Measurements from ENCODE around the gene KCNQ1.

The KCNQ1 gene

DNA sequence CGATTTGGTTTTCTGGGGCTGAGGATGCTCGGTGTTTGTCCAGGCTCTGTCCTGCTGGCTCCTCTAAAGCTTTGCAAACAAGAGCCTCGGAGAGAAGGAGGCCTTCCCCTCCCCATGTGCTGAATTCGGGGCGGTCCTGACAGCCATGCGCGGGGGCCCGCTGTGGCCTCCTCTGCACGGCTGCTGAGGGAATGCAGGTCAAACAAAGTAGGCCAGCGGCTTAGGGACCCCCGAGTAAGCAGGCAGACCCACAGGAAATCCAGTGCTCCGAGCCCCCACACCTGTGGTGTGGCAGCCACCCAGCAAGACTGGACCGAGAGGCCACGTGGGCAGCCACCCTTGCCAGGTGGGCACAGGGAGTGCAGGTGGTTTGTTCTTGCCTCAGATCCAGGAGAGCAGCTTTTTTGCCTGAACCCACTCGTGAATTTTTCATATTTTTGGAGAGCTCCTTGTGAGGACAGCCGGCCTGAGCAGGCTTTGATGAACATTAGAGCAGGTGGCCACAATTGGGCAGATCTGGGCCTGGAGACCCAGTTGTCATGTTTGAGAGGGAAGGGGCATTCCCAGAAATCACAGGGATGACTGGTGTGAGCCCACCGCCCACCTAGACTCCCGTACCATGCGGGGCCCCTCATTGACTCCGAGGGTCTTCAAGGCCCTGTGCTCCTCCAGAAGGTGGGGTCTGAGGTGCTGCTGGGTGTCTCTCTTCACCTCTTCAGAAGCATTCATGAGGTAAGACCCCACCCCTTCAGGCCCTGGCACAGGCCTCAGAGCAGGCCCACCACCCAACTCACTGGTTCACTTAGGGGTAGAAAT is 298.0 kb downstream of the KCNQ1 start:
- no peak for DNase-seq

DNA sequence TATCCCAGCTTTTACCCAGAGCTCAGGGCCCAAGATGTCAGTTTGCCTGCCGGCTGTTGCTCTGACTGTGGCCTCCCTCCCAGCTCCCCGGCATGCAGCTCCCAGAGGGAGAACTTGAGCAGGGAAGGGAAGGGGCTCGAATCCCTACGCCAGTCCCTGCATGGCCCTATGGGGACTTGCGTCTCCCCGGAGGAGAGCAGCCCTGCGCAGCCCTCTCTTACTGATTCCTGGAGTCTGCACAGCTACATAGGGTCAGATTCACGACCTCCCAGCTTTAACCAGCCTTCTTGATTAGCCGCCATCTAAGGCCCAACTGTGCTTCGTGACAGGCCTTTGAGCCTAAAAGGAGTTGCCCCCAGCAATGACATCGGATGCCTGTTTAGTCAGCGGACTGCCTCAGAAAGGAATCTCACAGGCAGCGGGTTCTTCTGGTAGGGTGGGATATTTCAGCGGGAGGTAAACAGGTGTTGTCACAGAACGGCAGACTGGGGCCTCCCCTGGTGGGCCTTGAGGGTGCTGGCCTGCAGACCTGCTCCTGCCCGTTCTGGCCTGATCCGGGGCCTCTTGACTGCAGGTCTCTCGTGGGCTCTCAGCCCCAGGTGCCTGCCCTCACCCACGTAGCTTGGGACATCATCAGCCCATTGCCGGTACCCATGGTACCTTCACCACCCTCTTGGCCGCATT is 298.8 kb downstream of the KCNQ1 start:
- DNase-seq: no peak

DNA sequence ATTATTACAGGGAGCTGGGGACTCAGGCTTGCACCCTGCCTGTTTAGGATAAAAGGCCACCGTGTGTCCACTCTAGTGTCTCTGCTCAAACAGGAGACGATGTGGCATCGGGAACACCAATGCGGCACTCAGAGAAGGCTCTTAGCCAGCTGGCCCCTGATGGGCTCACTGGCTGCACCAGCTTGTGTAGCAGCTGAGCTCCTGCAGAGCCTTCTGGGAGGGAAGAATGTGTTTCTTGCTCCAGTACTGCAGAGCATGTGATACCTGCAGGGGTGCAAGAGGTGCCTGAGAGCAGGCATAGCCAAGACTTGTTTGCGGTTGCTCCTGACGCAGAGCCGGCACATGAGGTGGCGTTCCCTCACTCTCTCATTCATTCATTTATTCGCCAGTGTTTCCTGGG is 299.4 kb downstream of the KCNQ1 start:
- DNase-seq: no peak

DNA sequence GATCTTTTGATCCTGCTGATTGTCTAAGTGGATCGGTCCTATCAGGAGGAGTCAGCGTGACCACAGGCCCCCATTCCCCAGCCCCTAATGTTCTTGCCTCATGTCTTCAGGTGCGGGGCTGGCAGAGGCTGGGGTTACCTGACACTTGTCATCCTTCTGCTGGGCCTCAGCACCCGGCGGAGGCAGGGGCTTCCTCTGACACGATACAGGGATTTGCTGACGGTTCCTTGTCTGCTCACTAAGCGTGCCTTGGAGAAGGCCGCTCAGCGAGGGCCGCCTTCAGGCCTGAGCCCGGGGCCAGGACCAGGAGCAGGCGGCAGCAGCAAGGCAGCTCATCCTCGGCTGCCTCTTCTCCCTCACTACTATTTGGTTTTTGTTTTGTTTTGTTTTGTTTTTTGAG is 300.7 kb downstream of the KCNQ1 start:
- no peak for DNase-seq

DNA sequence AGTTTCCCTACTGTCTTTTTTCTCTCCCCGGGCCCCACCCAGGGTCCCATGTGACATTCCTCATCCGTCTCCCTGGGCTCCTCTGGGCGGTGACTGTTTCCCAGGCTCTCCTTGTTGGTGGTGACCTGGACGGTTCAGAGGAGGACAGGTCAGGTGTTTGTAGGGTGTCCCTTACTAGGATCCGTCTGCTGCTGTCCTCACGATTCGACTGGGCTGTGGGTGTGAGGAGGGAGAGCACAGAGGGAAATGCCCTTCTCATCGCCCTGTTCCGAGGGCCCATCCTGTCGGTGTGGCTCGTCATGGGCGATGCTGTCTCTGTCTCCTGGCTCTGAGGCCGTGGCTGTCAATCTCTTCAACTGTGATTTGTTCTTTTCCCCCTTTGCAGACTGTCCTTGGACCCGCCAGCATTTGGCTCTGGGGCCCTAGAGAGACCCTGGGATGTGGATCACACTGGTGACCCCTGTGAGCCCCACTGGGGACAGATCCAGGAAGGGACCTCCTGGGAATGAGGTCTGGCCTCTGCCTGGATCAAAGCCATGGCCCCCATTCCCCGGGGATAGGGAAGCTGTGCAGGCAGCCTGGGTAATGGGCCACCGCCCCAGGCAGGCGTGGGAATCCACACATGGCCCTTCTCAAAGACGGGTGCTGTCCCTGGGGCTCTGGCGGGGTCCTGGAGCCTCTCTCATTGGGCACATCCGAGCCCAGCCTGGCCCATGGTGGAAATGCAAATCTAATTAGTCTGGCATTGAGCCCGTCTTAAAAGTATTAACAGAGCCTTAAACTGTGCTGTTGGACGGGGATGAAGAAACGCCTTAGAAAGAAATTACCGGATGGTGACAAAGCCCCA is 301.8 kb downstream of the KCNQ1 start:
- DNase-seq: no peak

DNA sequence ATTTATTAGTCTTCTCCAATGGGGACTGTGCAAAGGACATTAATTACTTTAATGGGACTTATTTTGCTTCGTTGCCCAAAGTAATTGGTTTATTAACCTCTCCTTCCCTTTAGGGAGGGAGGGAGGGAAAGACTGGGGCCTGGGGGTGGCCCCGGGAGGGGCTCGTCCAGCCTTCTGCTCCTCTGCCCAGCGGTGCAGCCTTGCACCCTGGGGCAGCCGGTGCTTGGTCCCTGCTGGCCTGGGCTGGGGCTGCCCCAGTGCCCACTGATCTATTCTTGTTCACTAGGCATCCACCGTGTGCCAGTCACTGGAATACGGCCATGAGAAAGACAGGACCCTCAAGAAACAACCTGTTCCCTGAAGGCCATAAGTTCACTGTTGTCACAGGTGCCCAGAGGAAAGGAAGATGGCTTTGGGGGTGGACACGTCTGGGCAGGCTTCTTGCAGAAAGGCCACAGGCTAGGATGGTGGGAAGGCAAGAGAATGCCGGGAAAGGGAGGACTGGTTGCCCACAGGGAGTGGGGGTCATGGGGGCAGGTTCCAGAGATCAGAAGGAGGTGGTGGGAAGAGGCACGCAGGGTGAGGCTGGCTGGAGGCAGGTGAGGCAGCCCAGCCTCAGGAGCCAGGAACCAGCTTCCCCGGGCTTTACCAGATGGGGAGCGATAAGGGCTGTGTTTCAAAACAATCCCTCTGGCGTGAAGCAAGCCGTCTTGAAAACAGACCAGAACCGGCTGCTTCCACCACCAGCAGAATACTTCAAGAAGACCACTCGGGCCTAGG is 302.6 kb downstream of the KCNQ1 start:
- no peak for DNase-seq

DNA sequence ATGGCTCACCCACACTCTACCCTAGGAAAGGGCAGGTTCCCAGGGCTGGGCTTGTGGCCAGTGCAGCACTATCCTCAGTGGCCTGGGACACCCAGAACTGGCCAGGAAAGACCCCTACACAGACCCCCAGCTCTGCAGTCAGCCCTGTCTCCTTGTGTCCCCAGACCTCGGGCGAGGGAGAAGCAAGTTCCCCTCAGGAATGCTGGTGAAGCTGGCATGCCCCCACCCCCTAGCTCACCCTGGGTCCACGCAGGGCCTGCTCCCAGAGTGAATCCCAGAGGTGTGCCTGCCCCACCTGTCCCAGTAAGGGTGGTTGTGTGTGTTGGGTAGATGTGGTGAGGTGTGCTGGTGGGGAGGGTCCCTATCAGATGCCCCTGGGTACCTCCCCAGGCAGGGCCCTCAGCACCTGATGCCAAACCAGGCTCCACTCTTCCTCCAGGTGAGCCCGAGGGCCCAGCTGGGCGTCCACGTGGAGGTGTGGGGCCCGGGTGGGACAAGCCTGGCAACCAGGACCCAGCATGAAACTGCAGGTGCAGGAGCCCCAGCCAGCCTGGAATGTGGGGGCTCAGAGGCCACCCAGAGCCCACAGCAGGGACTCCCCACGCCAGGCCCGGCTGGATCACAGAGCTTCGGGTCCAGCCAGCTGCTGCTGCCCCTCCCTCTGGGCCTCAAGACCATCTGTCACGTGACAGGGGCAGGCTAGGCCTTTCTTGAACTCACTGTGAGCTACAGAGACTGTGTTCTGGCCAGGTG is 303.4 kb downstream of the KCNQ1 start:
- DNase-seq: no peak

DNA sequence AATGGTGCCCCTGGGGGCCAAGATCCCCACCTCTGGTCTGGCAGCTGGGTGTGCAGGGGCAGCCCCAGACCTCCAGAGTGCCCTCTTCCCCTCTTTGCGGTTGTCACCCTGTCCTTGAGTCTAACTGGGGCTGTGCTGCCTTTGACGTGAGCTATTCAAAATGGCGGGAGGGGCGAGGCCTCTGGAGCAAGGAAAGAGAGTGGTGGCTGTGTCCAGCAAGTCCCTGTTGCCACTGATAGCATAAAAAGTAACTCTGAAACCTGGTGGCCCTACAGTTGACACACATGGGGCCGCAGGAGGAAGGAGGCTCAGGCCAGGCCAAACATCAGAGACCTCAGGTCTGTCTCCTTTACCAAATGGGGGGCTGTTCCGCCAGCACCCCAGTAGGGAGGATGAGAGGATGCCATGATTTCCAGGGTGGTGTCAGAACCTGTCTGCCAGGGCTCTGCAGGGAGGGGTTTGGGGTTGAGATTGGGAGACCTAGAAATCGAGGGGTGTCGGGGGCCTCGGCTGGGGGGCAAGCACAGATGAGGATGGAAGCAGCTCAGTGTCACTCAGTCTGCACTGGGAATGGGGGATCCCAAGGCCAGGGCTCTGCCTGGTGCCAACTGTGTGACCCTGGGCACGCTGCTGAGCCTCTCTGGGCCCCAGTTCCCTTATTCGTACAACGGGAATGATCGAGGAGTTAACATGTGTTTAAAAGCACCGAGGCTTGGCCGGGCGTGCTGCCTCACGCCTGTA is 304.2 kb downstream of the KCNQ1 start:
- DNase-seq: no peak

DNA sequence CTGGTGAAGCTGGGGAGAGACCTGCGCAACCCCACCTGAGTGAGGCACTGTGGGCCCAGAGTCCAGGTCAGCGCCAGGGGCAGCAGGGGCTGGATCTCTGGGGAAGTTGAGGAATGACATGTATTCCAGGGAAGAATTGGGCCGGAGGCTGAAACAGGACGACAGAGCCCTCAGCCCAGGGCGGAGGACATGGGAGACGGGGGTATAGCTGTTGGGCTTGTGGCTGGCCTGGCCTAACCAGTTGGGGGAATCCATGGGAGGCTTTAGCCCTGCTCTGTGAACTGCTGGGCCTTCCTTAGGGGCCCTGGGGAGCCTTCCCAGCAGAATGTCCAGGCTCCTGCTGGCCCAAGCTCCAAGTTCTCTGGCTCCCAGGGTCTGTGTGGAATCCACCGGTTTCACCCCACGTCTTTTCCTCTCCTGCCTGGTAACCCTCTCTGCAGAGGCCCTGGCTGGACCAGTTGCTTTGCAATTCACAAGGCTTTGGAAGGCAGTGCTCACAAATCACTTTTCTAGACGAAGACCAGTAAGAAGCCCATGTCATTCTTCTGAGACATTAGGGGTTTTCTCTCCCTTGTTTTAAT is 305.4 kb downstream of the KCNQ1 start:
- DNase-seq: no peak

DNA sequence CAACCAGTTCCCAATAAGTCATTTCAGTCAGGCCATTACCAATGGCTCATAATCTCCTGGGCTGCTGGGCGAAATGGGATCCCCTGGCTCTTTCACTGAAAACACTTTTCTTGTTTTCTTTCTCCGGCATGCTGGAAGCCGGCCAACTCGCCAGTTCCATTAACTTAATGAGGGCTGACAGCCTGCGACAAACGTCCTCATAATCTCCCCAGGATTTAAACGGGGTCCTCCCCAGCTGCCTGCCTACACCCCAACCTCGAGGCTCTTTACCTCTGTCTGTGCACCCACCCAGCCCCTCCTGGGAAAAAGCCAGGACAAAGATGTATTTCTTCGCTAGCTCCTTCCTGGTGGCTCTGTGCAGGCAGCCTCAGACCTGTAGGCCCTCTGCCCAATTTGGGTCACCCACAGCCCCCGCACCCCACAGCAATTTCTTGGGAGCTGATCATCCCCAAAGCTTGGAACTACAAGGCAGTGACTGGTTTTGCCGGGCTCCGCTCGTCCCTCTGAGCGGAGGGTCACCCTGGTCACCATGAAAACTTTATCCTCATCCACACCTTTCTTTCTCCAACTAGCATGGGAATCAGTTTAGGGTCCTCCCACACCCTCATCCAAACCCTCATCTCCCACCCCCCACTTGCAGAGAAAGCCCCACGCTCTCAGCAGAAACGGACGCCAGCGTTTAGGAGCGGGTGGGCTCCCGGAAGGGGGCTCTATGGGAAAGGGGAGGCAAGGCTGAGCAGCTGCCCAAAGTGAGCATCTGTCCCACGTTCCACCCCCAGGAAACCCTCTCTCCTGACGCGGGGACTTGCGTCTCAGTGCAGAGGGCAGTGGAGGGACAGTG is 306.1 kb downstream of the KCNQ1 start:
- DNase-seq: no peak

DNA sequence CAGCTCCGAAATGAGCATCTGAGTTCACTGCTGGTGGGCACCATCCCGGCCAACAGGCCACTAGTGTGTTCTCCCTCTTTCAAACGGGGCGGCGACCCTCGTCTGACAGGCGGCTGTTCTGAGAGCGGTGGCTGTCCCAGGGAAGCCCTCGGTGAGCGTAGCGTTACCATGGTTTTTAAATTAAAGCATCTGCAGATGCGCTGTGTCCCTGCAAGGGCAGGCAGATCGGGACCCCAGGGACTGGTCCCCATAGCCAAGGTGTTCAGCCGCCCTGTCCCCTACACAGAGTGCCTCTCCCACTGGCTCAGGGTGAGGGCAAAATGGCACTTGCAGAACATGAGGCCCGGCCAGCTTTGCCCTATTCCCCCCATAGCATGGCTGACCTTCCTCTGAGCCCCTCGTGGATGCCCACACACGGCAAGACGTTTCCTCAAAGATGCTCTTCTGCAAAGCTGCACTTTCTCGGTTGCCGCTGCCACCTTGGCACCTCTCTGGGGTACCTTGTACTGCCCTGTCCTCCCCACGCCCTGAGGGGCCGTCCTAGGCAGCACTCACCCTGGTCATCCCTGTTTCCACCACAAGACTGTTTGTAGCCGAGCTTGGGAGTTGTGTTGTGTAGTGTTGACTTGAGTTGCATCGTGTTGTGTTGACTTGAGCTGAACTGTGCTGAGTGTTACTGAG is 306.9 kb downstream of the KCNQ1 start:
- DNase-seq: no peak

DNA sequence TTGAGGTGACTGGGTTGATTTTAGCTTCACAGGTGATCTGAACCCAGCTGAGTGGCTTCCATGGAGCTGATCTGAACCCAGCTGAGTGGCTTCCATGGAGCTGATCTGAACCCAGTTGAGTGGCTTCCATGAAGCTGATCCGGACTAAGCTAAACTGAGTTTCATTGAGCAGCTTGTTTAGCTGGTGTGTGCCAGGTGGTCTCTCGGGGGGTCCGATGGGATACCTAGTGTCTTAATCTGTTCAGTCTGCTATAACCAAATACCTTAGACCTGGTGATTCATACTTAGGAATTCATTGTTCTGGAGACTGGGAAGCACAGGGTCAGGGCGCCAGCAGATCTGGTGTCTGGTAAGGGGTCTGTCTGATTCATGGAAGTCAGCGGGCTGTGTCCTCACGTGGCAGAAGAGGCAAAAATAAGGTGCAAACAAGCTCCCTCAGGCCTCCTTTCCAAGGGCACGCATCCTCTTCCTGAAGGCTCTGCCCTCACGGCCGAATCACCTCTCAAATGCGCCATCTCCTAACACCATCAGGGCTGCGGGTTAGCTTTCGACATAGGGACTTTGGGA is 307.5 kb downstream of the KCNQ1 start:
- DNase-seq: no peak

DNA sequence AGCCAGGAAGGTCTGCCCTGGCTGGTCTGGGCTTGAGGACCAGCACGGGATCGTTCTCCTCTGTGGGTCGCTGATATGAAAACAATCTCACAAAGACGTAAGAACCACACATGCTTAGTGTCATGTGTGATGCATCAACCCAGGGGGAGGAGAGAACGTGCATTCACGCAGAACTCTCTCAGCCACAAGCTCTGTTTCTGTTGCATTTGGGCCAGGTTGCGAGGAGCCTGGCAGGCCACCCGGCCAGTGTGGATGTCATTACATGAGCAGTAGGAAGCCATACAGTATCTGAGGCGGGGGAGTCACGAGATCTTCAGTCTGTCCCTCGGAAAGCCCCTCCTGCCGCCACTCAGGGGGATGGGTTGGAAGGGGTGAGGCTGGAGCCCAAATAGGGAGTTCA is 308.1 kb downstream of the KCNQ1 start:
- no peak for DNase-seq

DNA sequence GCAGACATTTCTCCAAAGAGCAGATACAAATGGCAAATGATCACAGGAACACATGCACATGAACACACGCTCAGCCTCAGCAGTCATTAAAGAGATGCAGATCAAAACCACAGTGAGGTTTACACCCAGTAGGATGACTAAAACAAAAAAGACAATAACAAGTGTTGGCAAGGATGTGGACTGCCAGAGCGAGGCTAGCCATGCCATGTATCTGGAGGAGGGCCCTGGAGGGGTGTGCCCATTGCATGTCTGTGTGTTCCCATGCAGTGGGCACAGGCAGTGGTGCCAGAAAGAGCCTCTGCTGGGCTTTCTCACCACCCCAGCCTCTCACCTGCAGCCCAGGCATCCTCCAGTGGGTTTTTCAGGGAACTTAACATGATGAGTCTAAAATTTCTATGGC is 309.2 kb downstream of the KCNQ1 start:
- no peak for DNase-seq

DNA sequence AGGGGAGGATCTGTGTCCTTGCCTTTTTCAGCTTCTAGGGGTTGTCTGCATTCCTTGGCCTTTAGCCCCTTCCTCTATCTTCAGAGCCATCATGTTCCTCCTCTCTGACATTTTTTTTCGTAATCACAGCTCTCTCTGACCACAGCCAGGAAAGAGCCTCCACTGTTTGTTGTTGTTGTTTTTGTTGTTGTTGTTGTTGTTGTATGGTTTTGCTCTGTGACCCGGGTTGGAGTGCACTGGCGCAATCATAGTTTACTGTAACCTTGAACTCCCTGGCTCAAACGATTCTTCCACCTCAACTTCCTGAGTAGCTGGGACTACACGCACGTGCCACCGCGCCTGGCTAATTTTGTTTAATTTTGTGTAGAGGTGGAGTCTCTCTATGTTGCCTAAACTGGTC is 310.3 kb downstream of the KCNQ1 start:
- no peak for DNase-seq

DNA sequence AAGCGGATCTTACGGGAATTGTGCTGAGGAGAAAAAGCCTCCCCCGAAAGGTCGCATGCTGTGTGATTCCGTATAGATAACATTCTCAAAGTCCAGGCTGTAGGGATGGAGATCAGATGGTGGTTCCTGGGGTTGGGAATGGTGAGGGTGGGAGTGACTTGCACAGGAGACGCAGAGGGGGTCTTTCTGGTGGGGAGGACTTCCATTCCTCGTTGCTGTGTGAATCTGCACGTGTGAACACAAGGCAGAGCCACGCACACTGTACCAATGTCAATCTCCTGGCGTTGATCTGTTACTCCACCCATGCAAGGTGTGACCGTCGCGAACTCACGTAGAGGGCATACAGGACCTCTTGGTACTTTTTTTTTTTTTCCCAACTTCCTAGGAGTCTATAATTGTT is 313.9 kb downstream of the KCNQ1 start:
- DNase-seq: no peak

DNA sequence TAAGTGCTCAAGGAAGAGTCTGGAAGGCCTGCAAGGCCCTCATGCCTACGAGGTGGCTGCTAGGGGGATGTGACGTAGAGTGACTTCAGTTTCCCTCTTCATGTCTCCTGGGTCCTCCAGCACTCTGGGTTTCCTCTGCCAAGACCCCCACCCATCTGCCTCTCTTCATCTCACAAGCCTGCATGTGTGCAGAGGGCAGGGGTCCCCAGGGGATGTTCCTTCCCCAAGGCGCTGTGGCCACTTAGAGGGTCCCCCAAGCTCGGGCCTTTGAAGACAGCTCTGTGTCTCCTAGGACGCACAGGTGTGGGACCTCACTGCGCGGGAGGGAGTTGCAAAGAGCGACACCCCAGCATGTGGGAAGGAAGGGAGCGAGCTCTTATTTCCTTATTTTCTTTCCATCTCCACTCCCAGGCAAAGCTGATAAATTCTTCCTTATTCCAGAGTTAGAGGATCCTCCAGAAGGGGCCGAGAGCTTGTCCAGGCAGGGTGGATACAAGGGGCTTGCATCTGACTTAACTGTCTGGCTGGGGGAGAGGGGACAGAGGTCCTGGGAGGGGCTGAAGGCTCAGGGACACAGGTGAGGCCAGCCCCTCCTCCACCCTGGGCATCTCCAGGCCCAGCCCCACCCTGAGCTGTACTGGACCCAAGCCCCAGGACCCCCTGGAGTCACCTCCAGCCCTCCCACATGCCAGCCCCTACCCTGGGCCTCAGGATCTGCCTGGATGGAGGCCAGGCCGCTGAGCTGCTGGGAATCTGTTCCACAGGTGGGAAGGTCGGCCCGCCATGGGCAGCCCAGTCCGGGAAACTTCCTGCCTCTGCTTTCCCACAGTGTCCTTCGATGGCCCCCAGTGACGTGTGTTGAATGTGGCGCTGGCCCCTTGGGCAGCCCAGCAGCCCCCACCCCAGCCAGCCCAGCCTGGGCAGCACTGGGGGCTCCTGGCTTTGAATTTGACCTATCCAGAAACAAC is 314.7 kb downstream of the KCNQ1 start:
- no peak for DNase-seq

Measured in stimulated activated CD4-positive, alpha-beta T cell treated with anti-CD3 and anti-CD28 coated beads, Interleukin-4, amount 100 ng/mL, for 24 hours (primary cell).